Hematopoietic multipotent progenitor cell treated with erythropoietin and hydrocortisone succinate and interleukin-3 and kit ligand, for 8 days (in vitro differentiated cells): ENCODE data around the gene ZYG11A.

Experiments
- DNase-seq: peaks from one replicate; pipeline ENCODE4 v3.0.0-alpha.2; 2015

ZYG11A gene

GRCh38 chr1:52880206-52880605, 37.6 kb downstream of the ZYG11A start:
- DNase-seq: no peak

- DNase-seq: no peak
Observed at GRCh38 chr1:52887483-52887882, 44.9 kb downstream of the ZYG11A start.

GRCh38 chr1:52892424-52893215, 50.1 kb downstream of the ZYG11A start:
- no peak for DNase-seq

GRCh38 chr1:52899445-52899894, 56.9 kb downstream of the ZYG11A start:
- DNase-seq: no peak

- no peak for DNase-seq
Observed at GRCh38 chr1:52900402-52900801, 57.8 kb downstream of the ZYG11A start.

GRCh38 chr1:52901384-52901783, 58.8 kb downstream of the ZYG11A start:
- no peak for DNase-seq

GRCh38 chr1:52904208-52904926, 61.8 kb downstream of the ZYG11A start:
- DNase-seq: no peak

GRCh38 chr1:52904927-52905698, 62.6 kb downstream of the ZYG11A start:
- DNase-seq: peak; percentile 34

- no peak for DNase-seq
Observed at GRCh38 chr1:52906135-52906603, 63.6 kb downstream of the ZYG11A start.

GRCh38 chr1:52907068-52907811, 64.7 kb downstream of the ZYG11A start:
- DNase-seq: no peak

- DNase-seq: no peak
Observed at GRCh38 chr1:52907812-52908153, 65.2 kb downstream of the ZYG11A start.

GRCh38 chr1:52911541-52911940, 69.0 kb downstream of the ZYG11A start:
- DNase-seq: no peak

- DNase-seq: no peak
Observed at GRCh38 chr1:52913014-52913413, 70.5 kb downstream of the ZYG11A start.

- no peak for DNase-seq
Observed at GRCh38 chr1:52913537-52913936, 71.0 kb downstream of the ZYG11A start.

GRCh38 chr1:52914463-52914862, 71.9 kb downstream of the ZYG11A start:
- no peak for DNase-seq

- DNase-seq: no peak
Observed at GRCh38 chr1:52915211-52915854, 72.8 kb downstream of the ZYG11A start.

GRCh38 chr1:52915855-52916220, 73.3 kb downstream of the ZYG11A start:
- no peak for DNase-seq

- DNase-seq: no peak
Observed at GRCh38 chr1:52916241-52916975, 73.8 kb downstream of the ZYG11A start.

GRCh38 chr1:52917156-52917555, 74.6 kb downstream of the ZYG11A start:
- DNase-seq: no peak

- no peak for DNase-seq
Observed at GRCh38 chr1:52917581-52917980, 75.0 kb downstream of the ZYG11A start.

GRCh38 chr1:52918201-52918600, 75.6 kb downstream of the ZYG11A start:
- DNase-seq: no peak
